ENCODE results near the gene HAUS7.

HAUS7 gene

DNA sequence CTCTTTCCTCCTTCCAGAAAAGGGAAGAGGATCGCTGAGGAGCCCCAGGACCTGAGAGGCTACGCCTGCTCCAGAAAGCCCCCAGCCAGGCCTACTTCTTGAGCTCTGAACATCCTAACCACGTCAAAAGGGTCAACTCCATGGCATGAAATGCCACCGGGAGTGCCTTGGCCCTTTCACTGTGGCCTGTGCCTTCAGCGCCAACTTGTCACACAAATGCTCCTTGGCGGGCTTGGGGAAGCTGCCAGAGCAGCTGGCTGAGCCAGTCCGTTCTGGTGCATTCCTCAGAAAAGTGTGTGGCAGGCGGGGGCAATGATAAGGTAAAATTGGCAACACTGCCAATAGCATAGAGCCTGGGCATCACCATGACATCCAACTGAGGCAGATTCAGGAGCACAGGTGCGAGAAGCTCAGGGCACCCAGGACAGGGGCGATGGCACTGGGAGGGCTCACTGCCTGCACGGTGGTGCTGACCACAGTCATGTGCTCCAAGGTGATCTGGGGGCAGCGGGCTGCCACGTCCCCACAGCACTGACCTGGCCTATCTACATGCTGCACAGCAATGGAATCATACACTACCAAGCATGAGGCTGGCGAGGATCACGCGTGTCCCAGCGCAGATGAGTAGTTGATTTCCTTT is 12.4 kb downstream of the HAUS7 start:
- Histone ChIP-seq H3K4me3 (ENCODE audit: low read length in 2 of 2) (no peak overlapping the region), H3K27me3 (ENCODE audit: control insufficient read depth in 2 of 2, insufficient read depth in 2 of 2, low read length in 2 of 2) (peaks cover 0 to 2% of the 10 kb centered on the region in 2 donors), H3K36me3 (ENCODE audit: control insufficient read depth in 2 of 2, insufficient read depth in 2 of 2, low read length in 2 of 2) (peaks cover 0 to 2% of the 10 kb centered on the region in 2 donors), H3K27ac (ENCODE audit: low read depth in 2 of 2, low read length in 2 of 2) (no peak overlapping the region), H3K9me3 (ENCODE audit: control insufficient read depth in 2 of 2, low read length in 2 of 2) (no peaks in the 10 kb centered on the region), H3K9ac (ENCODE audit: low read depth in 1 of 2, low read length in 2 of 2) (no peak overlapping the region), H3K4me1 (ENCODE audit: control insufficient read depth in 2 of 2, insufficient read depth in 2 of 2, low read length in 2 of 2) (no peaks in the 10 kb centered on the region)

DNA sequence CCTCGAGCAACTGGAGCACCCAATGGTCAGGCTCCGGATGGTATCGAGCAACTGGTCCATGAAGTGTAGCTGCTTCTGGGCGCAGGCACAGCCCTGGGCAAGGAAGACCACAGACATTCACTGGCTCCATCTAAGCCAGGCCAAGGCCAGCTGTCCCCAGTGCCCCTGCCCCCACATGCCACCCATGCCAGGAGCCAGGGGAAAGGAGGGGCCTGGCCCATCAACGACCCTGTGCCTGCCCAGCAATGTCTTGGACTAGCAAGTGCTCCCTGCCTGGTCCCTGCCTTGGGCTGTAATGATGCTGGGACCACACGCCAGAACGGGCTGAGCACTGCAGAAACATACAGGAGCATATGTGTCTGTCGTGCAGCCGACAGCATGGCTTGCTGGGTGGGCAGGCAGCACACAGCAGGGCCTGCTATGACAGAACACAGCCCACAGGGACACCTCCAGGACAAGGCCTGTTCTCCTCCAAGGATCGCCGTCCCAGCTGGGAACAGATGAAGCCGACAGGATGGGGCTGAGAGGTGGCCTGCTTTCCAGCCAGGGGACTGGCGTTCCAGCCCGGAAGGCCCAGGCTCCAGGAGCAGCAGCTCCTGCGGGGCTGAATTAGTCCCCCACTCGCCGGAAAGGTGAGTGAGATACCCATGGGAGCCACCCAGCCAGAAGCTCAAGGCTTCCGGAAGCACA is 13.1 kb downstream of the HAUS7 start:
- peaks cover 0 to 2% of the 10 kb centered on the region in 2 donors for H3K27me3 ChIP-seq (ENCODE audit: control insufficient read depth in 2 of 2, insufficient read depth in 2 of 2, low read length in 2 of 2)
- peaks cover 0 to 2% of the 10 kb centered on the region in 2 donors for H3K36me3 ChIP-seq (ENCODE audit: control insufficient read depth in 2 of 2, insufficient read depth in 2 of 2, low read length in 2 of 2)
- H3K9me3 ChIP-seq (ENCODE audit: control insufficient read depth in 2 of 2, low read length in 2 of 2): no peaks in the 10 kb centered on the region
- H3K4me1 ChIP-seq (ENCODE audit: control insufficient read depth in 2 of 2, insufficient read depth in 2 of 2, low read length in 2 of 2): no peaks in the 10 kb centered on the region
- H3K4me3 ChIP-seq (ENCODE audit: low read length in 2 of 2): no peak overlapping the region
- H3K27ac ChIP-seq (ENCODE audit: low read depth in 2 of 2, low read length in 2 of 2): no peak overlapping the region
- H3K9ac ChIP-seq (ENCODE audit: low read depth in 1 of 2, low read length in 2 of 2): no peak overlapping the region

DNA sequence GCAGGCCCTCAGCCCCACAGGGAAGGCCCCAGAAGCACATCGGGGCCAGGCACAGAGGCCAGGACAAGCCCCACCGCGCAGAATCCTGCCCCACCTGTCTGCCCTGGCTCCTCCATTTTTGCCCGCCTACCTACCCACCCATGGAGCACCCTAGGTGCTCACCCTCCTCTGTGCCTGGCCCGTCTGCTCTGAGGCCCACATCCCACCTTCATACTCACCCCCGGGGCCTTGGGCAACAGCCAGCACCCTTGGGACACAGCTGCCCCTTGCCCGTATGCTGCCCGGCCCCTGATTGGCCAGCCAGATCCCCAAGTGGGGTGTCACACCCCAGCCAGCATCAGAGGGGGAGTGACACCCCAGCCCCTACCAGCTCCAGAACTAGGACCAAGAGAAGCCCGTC is 13.7 kb downstream of the HAUS7 start:
- H3K36me3 ChIP-seq (ENCODE audit: control insufficient read depth in 2 of 2, insufficient read depth in 2 of 2, low read length in 2 of 2): peaks cover 0 to 2% of the 10 kb centered on the region in 2 donors

DNA sequence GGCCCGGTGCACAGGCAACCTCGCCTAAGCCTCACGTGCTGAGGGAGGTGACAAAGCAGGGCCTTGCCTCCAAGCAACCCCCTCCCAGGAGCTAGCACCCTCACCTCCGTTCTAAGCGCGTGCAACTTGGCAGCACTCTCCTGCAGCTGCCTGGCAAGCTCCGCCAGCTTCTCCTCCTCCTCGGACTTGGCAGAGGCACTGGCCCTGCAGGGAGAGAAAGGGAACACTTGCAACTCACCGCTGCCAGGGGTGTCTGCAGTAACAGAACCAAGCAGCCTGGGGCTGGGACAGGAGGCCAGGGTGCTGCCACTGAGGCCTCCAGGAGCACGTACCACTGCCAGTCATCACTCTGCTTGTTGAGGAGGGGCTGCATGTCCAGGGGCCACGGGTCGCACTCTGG is 14.2 kb downstream of the HAUS7 start:
- Histone ChIP-seq H3K9ac (ENCODE audit: low read depth in 1 of 2, low read length in 2 of 2) (no peak overlapping the region), H3K4me1 (ENCODE audit: control insufficient read depth in 2 of 2, insufficient read depth in 2 of 2, low read length in 2 of 2) (no peaks in the 10 kb centered on the region), H3K36me3 (ENCODE audit: control insufficient read depth in 2 of 2, insufficient read depth in 2 of 2, low read length in 2 of 2) (peaks cover 0 to 2% of the 10 kb centered on the region in 2 donors), H3K27ac (ENCODE audit: low read depth in 2 of 2, low read length in 2 of 2) (no peak overlapping the region), H3K27me3 (ENCODE audit: control insufficient read depth in 2 of 2, insufficient read depth in 2 of 2, low read length in 2 of 2) (peaks cover 0 to 2% of the 10 kb centered on the region in 2 donors), H3K9me3 (ENCODE audit: control insufficient read depth in 2 of 2, low read length in 2 of 2) (no peaks in the 10 kb centered on the region), H3K4me3 (ENCODE audit: low read length in 2 of 2) (no peak overlapping the region)

More for the DNA sequence above, 13.7 kb downstream of the HAUS7 start:
- no peak overlapping the region for H3K9ac ChIP-seq (ENCODE audit: low read depth in 1 of 2, low read length in 2 of 2)
- H3K27ac ChIP-seq (ENCODE audit: low read depth in 2 of 2, low read length in 2 of 2): no peak overlapping the region
- H3K9me3 ChIP-seq (ENCODE audit: control insufficient read depth in 2 of 2, low read length in 2 of 2): no peaks in the 10 kb centered on the region
- peaks cover 0 to 2% of the 10 kb centered on the region in 2 donors for H3K27me3 ChIP-seq (ENCODE audit: control insufficient read depth in 2 of 2, insufficient read depth in 2 of 2, low read length in 2 of 2)
- H3K4me1 ChIP-seq (ENCODE audit: control insufficient read depth in 2 of 2, insufficient read depth in 2 of 2, low read length in 2 of 2): no peaks in the 10 kb centered on the region
- no peak overlapping the region for H3K4me3 ChIP-seq (ENCODE audit: low read length in 2 of 2)

DNA sequence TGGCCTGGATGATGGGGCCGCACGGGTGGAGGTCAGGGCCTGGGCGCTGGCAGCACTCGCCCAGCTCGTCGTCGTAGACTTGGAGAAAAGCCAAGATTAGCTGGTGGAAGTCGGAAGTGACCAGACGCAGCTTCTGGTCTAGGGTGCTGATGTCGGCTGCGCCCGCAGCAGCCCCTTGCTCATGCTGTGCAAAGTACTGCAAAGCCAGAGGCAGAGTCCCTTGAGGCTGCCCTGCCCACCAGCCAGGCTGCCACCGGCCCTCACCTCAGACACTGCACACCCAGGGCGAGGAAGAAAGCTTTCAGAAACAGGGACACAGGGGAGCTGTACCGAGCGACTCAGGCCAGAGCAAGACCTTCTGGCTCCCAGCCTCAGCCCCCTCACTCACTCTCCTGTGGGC is 14.8 kb downstream of the HAUS7 start:
- Histone ChIP-seq H3K4me1 (ENCODE audit: control insufficient read depth in 2 of 2, insufficient read depth in 2 of 2, low read length in 2 of 2) (no peaks in the 10 kb centered on the region), H3K9ac (ENCODE audit: low read depth in 1 of 2, low read length in 2 of 2) (no peak overlapping the region), H3K4me3 (ENCODE audit: low read length in 2 of 2) (no peak overlapping the region), H3K27ac (ENCODE audit: low read depth in 2 of 2, low read length in 2 of 2) (no peak overlapping the region), H3K36me3 (ENCODE audit: control insufficient read depth in 2 of 2, insufficient read depth in 2 of 2, low read length in 2 of 2) (peaks cover 0 to 2% of the 10 kb centered on the region in 2 donors), H3K27me3 (ENCODE audit: control insufficient read depth in 2 of 2, insufficient read depth in 2 of 2, low read length in 2 of 2) (peaks cover 0 to 2% of the 10 kb centered on the region in 2 donors), H3K9me3 (ENCODE audit: control insufficient read depth in 2 of 2, low read length in 2 of 2) (no peaks in the 10 kb centered on the region)

DNA sequence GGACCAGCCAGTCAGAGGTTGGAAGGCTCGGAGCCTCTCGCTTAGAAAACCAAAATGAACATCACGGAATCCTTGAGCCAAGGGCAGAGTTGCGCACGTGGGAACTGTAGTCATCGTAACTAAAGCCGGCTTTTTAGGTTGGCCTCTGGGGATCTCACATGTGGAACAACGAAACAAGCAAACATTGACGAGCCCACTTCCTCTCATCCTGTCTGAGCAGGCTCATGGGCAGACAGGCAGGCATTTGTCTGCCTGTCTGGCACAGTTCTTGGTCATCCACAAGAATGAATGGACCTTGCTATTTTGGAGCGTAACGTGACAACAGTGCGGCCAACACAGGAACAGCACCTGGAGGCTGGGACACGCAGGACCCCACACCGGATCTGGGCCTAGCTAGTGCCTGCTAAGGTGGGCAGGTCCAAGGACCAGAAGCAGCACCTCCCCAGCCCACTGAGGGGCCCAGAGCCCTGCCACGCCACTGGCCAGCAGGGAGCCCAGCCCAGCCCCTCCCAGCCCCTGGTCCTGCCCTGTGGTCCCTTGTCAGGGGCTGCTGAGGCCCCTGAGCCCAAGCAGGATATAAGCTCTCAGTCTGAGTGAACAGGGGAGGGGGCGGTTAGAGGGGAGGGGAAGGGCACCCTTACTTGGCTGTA is 15.3 kb downstream of the HAUS7 start:
- Histone ChIP-seq H3K4me1 (ENCODE audit: control insufficient read depth in 2 of 2, insufficient read depth in 2 of 2, low read length in 2 of 2) (no peaks in the 10 kb centered on the region), H3K36me3 (ENCODE audit: control insufficient read depth in 2 of 2, insufficient read depth in 2 of 2, low read length in 2 of 2) (peaks cover 0 to 2% of the 10 kb centered on the region in 2 donors), H3K27me3 (ENCODE audit: control insufficient read depth in 2 of 2, insufficient read depth in 2 of 2, low read length in 2 of 2) (peaks cover 0 to 2% of the 10 kb centered on the region in 2 donors), H3K27ac (ENCODE audit: low read depth in 2 of 2, low read length in 2 of 2) (no peak overlapping the region), H3K9ac (ENCODE audit: low read depth in 1 of 2, low read length in 2 of 2) (no peak overlapping the region), H3K4me3 (ENCODE audit: low read length in 2 of 2) (no peak overlapping the region), H3K9me3 (ENCODE audit: control insufficient read depth in 2 of 2, low read length in 2 of 2) (no peaks in the 10 kb centered on the region)

DNA sequence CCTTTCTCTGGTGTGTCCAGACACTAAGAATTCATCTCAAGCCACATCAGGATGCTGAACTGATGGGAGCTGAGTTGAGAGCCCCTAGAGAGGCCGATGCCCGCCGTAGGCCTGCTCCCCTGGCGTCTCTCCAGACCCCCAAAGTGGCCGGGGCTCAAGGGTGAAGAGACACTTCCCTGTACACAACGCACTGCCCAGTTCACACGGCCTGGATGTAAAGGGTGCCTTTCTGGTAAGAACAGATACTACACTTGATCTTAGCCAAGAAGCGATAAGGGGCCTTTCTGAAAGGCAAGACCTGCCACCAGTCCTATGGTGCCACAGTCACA is 19.5 kb downstream of the HAUS7 start:
- H3K4me1 ChIP-seq (ENCODE audit: control insufficient read depth in 2 of 2, insufficient read depth in 2 of 2, low read length in 2 of 2): no peaks in the 10 kb centered on the region
- no peak overlapping the region for H3K9ac ChIP-seq (ENCODE audit: low read depth in 1 of 2, low read length in 2 of 2)
- H3K9me3 ChIP-seq (ENCODE audit: control insufficient read depth in 2 of 2, low read length in 2 of 2): no peaks in the 10 kb centered on the region
- H3K27me3 ChIP-seq (ENCODE audit: control insufficient read depth in 2 of 2, insufficient read depth in 2 of 2, low read length in 2 of 2): peaks cover 0 to 2% of the 10 kb centered on the region in 2 donors
- no peak overlapping the region for H3K4me3 ChIP-seq (ENCODE audit: low read length in 2 of 2)
- H3K27ac ChIP-seq (ENCODE audit: low read depth in 2 of 2, low read length in 2 of 2): no peak overlapping the region
- no peaks in the 10 kb centered on the region for H3K36me3 ChIP-seq (ENCODE audit: control insufficient read depth in 2 of 2, insufficient read depth in 2 of 2, low read length in 2 of 2)

DNA sequence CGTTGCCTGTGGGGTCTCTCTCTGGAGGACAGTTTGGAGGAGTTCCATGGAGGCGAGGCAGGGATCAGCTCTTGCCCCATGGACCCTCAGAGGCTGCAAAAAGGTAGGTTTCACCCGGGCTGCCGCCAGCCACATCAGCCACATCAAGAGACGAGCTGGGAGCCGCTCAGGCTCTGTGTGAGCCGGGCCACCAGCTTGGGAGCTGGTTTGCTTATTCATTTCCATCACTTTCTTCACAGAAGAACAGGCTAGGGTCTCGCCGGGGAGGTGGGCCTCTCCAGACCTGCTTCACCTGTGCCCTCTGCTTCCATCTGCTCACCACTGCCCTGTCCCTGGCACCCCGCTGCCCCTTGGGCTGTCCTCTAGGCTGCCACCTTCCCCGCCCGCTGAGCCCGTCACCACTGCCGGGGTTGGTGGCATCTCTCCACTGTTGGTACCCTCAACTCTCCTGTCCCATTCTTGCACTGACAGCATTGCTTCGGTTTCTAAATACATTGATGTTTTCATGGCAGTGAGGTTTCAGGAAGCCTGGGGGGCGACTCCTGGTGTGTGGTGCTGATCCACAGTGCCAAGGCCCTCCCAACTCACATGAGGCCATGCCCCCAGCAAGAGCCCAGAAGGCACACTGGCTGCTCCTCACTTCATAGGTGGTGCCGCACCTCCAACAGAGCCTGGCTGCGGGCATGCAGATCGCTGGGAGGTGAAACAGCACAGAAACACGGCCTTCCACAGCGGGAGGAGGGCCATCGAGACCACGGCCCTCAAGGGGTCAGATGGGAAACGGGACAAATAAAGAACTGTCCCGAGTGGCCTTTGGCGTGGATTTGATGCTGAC is 20.0 kb downstream of the HAUS7 start:
- Histone ChIP-seq H3K27ac (ENCODE audit: low read depth in 2 of 2, low read length in 2 of 2) (no peak overlapping the region), H3K4me1 (ENCODE audit: control insufficient read depth in 2 of 2, insufficient read depth in 2 of 2, low read length in 2 of 2) (no peaks in the 10 kb centered on the region), H3K27me3 (ENCODE audit: control insufficient read depth in 2 of 2, insufficient read depth in 2 of 2, low read length in 2 of 2) (peaks cover 0 to 2% of the 10 kb centered on the region in 2 donors), H3K36me3 (ENCODE audit: control insufficient read depth in 2 of 2, insufficient read depth in 2 of 2, low read length in 2 of 2) (no peaks in the 10 kb centered on the region), H3K9me3 (ENCODE audit: control insufficient read depth in 2 of 2, low read length in 2 of 2) (no peaks in the 10 kb centered on the region), H3K4me3 (ENCODE audit: low read length in 2 of 2) (no peak overlapping the region), H3K9ac (ENCODE audit: low read depth in 1 of 2, low read length in 2 of 2) (no peak overlapping the region)

DNA sequence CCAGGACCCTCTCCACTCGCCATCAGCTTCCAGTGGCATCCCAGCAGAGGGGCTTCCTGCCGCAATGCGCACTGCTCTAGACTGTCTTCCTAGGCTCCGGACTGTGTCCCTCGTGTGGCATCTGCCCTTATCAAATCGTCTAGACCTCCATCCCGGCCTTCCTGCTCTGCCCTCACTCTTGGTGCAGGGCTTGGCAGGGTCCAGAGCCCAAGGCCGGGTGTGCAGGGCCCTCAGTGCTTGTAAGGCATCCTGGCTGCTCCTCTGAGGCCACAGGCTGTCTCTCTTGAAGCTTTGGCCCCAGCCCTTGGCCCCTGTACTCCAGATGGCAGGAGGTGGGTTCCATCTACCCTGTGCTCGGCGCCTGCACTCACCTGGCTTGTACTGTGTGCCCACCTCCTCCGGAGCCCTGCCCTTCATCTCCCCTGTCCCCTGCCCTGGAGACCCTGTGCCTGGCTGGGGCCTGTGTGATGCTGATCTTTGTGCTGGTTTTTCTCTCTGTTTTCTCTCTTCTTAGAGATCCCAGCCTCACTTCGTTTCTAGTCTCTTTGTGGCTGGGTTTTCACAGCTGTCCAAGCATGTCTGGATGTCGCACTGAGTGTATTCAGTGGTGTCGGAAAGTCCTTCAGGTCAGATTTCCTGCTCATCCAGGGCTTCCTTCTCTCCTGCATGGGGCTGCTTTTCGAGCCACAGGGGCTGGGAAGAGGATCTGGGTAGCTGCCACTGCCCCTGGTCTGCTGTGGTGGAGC is 20.8 kb downstream of the HAUS7 start:
- Histone ChIP-seq H3K9ac (ENCODE audit: low read depth in 1 of 2, low read length in 2 of 2) (no peak overlapping the region), H3K9me3 (ENCODE audit: control insufficient read depth in 2 of 2, low read length in 2 of 2) (no peaks in the 10 kb centered on the region), H3K4me3 (ENCODE audit: low read length in 2 of 2) (no peak overlapping the region), H3K36me3 (ENCODE audit: control insufficient read depth in 2 of 2, insufficient read depth in 2 of 2, low read length in 2 of 2) (no peaks in the 10 kb centered on the region), H3K27ac (ENCODE audit: low read depth in 2 of 2, low read length in 2 of 2) (no peak overlapping the region), H3K27me3 (ENCODE audit: control insufficient read depth in 2 of 2, insufficient read depth in 2 of 2, low read length in 2 of 2) (no peaks in the 10 kb centered on the region), H3K4me1 (ENCODE audit: control insufficient read depth in 2 of 2, insufficient read depth in 2 of 2, low read length in 2 of 2) (no peaks in the 10 kb centered on the region)

Measured in mucosa of rectum (tissue), 2 donors.